Fibroblast of the aortic adventitia (primary cell): ENCODE results near the gene HNRNPAB. TPM values are rescaled to one million over a fixed set of nuclear protein-coding genes. Genes with fewer than 3 reads are reported as not detected.

ENCODE experiments used
- DNase-seq: peaks from one replicate; pipeline ENCODE4 v3.0.0-alpha.2; 2010; ENCODE audit warnings: low read depth
- H3K4me3 ChIP-seq: 2 replicates; pipeline ENCODE4 v1.5.1; 2011; ENCODE audit warnings: low read depth, mild to moderate bottlenecking, control low read depth, low read length, moderate library complexity
- total RNA-seq: library from RNA; depleted of rRNA; stranded (reverse); fragments of >200 nt; gene quantifications from 2 replicates; pipeline ENCODE4 v1.2.3, GENCODE V29; 2012; ENCODE audit warnings: low replicate concordance
- TF ChIP-seq, protein P1 (sequence below): IDR thresholded peaks from 2 replicates; pipeline ENCODE4 v1.5.1; 2011; ENCODE audit warnings: mild to moderate bottlenecking, low read length, control low read depth, inconsistent platforms; ENCODE audit not compliant: insufficient read depth

The HNRNPAB gene
- total RNA-seq, 1 donor, result 106 TPM

DNA sequence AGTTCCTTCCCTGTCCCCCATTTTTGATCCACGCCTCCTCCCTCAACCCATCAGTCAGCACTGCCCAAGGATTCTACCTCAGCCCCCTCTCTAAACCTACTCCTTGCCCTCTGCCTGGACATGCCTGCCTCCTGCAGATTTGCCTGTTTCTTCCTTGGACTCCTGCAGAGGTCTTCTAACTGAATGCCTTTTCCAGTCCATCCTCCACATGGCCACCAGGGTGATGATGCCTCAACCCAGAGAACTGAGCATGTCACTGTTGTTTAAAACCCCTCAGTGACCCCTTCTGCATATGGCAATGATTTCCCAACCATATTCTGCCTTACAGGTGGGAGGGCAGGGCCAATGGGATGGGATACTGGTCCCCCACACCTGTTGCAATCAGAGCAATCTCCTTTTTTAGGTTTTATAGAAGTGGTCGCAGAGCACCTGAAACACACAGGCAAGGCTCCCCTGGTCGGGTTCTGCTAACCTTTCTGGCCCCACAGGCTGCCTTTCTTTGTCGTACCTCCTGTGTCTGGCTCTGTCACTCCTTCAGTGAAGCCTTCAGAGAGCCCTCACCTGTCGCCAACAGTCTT, 19.0 kb downstream of the HNRNPAB start:
- TF ChIP-seq, protein P1, sequence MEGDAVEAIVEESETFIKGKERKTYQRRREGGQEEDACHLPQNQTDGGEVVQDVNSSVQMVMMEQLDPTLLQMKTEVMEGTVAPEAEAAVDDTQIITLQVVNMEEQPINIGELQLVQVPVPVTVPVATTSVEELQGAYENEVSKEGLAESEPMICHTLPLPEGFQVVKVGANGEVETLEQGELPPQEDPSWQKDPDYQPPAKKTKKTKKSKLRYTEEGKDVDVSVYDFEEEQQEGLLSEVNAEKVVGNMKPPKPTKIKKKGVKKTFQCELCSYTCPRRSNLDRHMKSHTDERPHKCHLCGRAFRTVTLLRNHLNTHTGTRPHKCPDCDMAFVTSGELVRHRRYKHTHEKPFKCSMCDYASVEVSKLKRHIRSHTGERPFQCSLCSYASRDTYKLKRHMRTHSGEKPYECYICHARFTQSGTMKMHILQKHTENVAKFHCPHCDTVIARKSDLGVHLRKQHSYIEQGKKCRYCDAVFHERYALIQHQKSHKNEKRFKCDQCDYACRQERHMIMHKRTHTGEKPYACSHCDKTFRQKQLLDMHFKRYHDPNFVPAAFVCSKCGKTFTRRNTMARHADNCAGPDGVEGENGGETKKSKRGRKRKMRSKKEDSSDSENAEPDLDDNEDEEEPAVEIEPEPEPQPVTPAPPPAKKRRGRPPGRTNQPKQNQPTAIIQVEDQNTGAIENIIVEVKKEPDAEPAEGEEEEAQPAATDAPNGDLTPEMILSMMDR, result peak; percentile 9
- DNase-seq, result no peak
- H3K4me3 ChIP-seq, result no peak overlapping the region

DNA sequence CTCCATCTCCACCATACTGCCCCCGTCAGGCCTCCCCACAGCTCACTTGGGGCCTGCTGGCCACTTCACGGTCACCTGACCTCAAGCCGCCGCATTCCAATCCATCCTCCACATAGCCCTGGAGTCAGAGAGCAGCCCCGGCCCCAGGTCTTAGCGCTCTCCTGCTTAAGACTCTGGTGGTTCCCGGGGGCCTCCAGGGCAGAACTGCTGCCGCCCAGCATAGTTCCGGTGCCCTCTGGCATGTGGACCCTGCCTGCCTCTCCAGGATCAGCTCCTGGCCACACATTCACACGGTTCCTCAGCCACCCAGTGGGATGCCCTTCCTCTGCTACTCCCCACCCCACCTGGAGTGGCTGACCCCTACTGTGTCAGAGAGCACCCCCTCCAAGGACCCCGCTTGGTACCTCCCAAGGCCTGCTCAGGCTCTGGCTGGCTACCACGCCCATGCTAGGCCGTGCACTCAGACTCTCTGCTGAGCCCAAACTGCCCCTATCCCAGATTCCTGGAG, 19.5 kb downstream of the HNRNPAB start:
- DNase-seq, result no peak
- TF ChIP-seq, protein P1, result no peak
- H3K4me3 ChIP-seq, result no peak overlapping the region

- TF ChIP-seq, protein P1, result no peak
- no peak for DNase-seq
Observed at GRCh38 chr5:178224403-178224802, 20.1 kb downstream of the HNRNPAB start.

DNA sequence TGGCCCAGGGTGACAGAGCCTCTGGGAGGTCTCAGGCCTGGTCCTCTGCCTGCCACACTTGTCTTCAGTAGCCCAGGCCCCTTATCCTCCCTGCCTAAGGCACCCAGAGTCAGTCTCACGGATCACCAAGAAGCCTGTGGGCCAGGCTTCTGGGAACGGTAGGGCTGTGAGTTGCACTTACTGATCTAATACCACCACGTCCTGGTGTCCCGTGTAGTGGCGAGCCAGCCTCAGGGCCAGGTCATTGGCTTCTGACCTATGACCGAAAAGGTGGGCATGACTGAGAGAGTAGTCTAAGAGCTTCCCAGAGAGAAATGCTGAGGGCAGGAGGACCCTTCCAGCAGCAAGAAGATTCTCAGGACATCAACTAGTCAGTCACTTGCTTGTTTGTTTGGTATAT, 20.8 kb downstream of the HNRNPAB start:
- H3K4me3 ChIP-seq, result no peak overlapping the region
- TF ChIP-seq, protein P1, result no peak
- no peak for DNase-seq

More at GRCh38 chr5:178224403-178224802, 20.1 kb downstream of the HNRNPAB start:
- H3K4me3 ChIP-seq, result no peak overlapping the region

DNA sequence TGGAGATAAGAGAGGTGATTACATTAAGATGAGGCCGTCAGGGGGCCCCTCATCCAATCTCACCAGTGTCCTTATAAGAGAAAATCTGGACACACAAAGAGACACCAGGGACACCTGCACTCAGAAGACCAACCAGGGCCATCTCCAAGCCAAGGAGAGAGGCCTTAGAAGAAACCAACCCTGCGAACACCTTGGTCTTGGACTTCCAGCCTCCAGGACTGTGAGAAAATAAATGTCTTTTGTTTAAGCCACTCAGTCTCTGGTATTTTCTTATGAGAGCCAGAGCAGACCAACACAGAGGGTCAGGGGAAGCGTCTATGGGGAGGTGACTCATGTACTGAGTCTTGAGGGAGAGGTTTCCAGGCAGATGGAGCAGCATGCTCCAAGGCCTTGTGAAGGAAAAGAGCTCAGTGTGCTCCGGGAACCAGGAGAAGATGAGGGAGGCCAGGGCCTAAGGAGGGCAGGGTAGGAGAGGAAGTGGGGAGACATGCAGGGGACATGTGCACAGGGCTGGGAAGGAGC, 22.9 kb downstream of the HNRNPAB start:
- DNase-seq, result no peak
- no peak overlapping the region for H3K4me3 ChIP-seq
- TF ChIP-seq, protein P1, result no peak

GRCh38 chr5:178227929-178228328, 23.6 kb downstream of the HNRNPAB start:
- TF ChIP-seq, protein P1, result no peak
- DNase-seq, result no peak
- no peak overlapping the region for H3K4me3 ChIP-seq
